ENCODE measurements around the gene ARHGAP28. TPM values are rescaled to one million over a fixed set of nuclear protein-coding genes. Genes with fewer than 3 reads are reported as not detected.

The ARHGAP28 gene
- total RNA-seq, 6 donors from 2014 or later, result 4.1 to 18.9 (median 11.3) TPM

DNA sequence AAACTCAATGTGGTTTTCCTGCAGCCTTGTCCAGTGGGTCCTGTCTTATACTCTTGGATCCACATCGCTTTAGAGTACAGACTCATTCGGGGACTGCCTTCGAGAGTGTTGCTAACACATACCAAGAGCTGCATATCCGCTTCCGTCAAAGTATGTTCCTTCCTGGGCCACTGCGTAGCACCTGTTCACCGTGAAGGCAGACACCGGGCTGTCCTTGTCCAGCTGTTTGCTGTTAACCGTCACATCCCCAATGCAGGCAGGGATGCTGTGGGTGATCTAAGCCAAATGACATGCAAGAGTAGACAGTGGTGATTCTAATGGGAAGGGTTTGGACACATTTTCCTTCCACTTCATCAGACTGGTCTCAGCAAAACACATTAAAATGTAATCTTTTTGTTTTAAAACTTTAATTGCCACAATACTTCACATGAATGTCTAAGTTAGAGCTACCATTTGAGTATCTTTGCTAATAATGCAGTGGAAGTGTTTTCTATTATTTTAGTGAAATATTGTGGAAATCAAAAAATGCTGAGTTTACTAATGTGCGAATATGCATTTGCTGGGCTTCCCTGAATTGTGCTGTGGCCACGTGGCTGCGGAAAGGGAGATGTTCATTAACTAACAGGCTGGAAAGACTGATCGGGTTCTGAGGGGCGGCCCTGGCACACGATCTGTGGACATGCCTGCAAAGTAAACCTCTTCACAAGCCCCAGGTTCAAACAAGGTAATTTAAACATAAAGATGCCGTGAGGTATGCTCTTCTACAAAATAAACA lies 219.0 kb downstream of the ARHGAP28 start:
- Histone ChIP-seq H3K9me3 (no peaks in the 10 kb centered on the region), H3K36me3 (no peaks in the 10 kb centered on the region), H3K27ac (no peak overlapping the region), H3K27me3 (no peaks in the 10 kb centered on the region), H3K4me1 (no peaks in the 10 kb centered on the region), H3K4me3 (no peak overlapping the region)
- WGBS, 2 donors, result 77 to 87% methylated on average over 14 to 16 of the region's 16 CpGs
- TF ChIP-seq POLR2AphosphoS5 (IDR thresholded peaks at IDR 0.05), result no peak
- no peak for TF ChIP-seq POLR2A (IDR thresholded peaks at IDR 0.05)
- TF ChIP-seq EP300 (IDR thresholded peaks at IDR 0.05), result no peak
- TF ChIP-seq, protein P1, sequence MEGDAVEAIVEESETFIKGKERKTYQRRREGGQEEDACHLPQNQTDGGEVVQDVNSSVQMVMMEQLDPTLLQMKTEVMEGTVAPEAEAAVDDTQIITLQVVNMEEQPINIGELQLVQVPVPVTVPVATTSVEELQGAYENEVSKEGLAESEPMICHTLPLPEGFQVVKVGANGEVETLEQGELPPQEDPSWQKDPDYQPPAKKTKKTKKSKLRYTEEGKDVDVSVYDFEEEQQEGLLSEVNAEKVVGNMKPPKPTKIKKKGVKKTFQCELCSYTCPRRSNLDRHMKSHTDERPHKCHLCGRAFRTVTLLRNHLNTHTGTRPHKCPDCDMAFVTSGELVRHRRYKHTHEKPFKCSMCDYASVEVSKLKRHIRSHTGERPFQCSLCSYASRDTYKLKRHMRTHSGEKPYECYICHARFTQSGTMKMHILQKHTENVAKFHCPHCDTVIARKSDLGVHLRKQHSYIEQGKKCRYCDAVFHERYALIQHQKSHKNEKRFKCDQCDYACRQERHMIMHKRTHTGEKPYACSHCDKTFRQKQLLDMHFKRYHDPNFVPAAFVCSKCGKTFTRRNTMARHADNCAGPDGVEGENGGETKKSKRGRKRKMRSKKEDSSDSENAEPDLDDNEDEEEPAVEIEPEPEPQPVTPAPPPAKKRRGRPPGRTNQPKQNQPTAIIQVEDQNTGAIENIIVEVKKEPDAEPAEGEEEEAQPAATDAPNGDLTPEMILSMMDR (IDR thresholded peaks at IDR 0.05), result no peak
- DNase-seq, result no peak
- no peak for ATAC-seq (ENCODE audit: low FRiP score in 2 of 2)

- 63 to 70% methylated on average over 9 to 11 of the region's 11 CpGs for WGBS, 2 donors
- no peak for ATAC-seq (ENCODE audit: low FRiP score in 2 of 2)
Measured at GRCh38 chr18:6949800-6950586, 220.5 kb downstream of the ARHGAP28 start.

DNA sequence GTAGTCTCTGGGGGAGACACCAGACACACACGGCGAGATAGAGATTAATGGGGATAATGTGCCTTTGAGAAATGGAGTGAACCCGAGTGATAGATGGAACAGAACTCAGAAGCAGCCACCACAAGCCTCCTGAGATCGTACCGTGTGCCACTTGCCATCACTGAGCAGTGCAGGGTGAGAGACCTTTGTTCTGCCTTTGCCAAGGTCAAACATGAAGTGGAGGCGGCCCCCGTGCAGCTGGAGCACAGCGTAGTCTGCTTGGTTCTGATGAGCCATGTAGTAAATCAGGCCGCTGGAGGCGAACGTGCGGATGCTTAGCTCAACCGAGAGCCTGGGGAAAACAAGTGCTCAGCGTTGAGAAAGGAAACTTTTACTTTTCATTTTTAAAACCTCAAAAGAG lies 221.1 kb downstream of the ARHGAP28 start:
- 89 to 91% methylated on average over 14 of the region's 14 CpGs for WGBS, 2 donors
- no peak for DNase-seq
- no peak overlapping the region for H3K27ac ChIP-seq

More at GRCh38 chr18:6949800-6950586, 220.5 kb downstream of the ARHGAP28 start:
- no peaks in the 10 kb centered on the region for H3K27me3 ChIP-seq
- no peaks in the 10 kb centered on the region for H3K4me1 ChIP-seq
- no peaks in the 10 kb centered on the region for H3K36me3 ChIP-seq
- no peak for DNase-seq
- H3K4me3 ChIP-seq, result no peak overlapping the region
- TF ChIP-seq, protein P1 (IDR thresholded peaks at IDR 0.05), result no peak
- no peak for TF ChIP-seq EP300 (IDR thresholded peaks at IDR 0.05)
- TF ChIP-seq POLR2A (IDR thresholded peaks at IDR 0.05), result no peak
- no peak for TF ChIP-seq POLR2AphosphoS5 (IDR thresholded peaks at IDR 0.05)
- no peaks in the 10 kb centered on the region for H3K9me3 ChIP-seq
- no peak overlapping the region for H3K27ac ChIP-seq

DNA sequence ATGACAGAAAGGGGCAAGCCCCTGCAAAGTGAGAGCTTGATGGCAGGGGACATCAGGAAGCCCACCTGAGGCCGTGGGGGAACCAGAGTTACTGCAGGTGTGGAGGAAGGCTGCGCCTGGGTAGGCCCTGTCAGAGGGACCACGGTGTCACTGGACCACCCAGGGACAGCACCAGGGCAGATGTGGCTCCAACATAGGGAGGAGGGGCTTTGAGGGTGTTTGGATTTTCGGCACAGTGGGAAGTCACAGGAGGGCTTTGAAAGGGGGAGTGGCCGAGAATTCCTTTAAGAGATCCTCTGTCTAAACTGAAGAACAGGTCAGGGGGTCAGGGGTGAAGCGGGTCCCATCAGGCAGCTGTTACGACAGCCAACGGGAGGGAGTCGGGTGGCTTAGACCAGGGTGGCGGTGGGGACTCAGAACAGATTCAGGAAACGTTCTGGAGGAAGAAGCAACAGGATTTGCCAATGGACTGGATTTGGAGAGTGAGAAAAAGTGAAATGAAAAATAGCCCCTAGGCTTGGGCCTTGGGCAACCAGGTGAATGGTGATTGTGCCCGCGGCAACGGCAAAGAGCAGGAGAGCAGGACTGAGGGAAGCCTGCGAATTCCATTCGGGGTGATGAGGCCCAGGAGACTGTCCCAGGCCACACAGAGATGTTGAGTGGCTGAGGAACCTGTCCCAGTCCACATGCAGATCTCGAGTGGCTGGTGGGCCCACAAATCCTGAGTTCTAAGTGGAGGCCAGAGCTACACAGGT lies 222.0 kb downstream of the ARHGAP28 start:
- H3K27ac ChIP-seq, result no peak overlapping the region
- H3K9me3 ChIP-seq, result no peaks in the 10 kb centered on the region
- H3K36me3 ChIP-seq, result no peaks in the 10 kb centered on the region
- ATAC-seq (ENCODE audit: low FRiP score in 2 of 2), result no peak
- DNase-seq, result no peak
- no peak overlapping the region for H3K4me3 ChIP-seq
- no peaks in the 10 kb centered on the region for H3K27me3 ChIP-seq
- H3K4me1 ChIP-seq, result no peaks in the 10 kb centered on the region
- WGBS, 2 donors, result 76 to 82% methylated on average over 17 of the region's 17 CpGs
- TF ChIP-seq EP300 (IDR thresholded peaks at IDR 0.05) (no peak), POLR2AphosphoS5 (IDR thresholded peaks at IDR 0.05) (no peak), POLR2A (IDR thresholded peaks at IDR 0.05) (no peak)
- TF ChIP-seq, protein P1 (IDR thresholded peaks at IDR 0.05), result no peak

More for the DNA sequence above, 221.1 kb downstream of the ARHGAP28 start:
- Histone ChIP-seq H3K27me3 (no peaks in the 10 kb centered on the region), H3K4me3 (no peak overlapping the region), H3K36me3 (no peaks in the 10 kb centered on the region), H3K4me1 (no peaks in the 10 kb centered on the region), H3K9me3 (no peaks in the 10 kb centered on the region)
- TF ChIP-seq EP300 (IDR thresholded peaks at IDR 0.05) (no peak), POLR2A (IDR thresholded peaks at IDR 0.05) (no peak), POLR2AphosphoS5 (IDR thresholded peaks at IDR 0.05) (no peak)
- TF ChIP-seq, protein P1 (IDR thresholded peaks at IDR 0.05), result no peak
- ATAC-seq (ENCODE audit: low FRiP score in 2 of 2), result peak in 1 of 2 donors; percentile 13

Data from upper lobe of left lung (tissue), 6 donors.